RPMI8226 (cell line): ENCODE results near the gene PYDC1.
"Not testable (repeated sequence)": the region's sequence is repeated elsewhere in the genome, so short reads cannot be mapped to it uniquely, and the experiment has no call there.

Experiments used
- DNase-seq: peaks from one replicate; pipeline ENCODE4 v3.0.0-alpha.2; 2015

The PYDC1 gene

DNA sequence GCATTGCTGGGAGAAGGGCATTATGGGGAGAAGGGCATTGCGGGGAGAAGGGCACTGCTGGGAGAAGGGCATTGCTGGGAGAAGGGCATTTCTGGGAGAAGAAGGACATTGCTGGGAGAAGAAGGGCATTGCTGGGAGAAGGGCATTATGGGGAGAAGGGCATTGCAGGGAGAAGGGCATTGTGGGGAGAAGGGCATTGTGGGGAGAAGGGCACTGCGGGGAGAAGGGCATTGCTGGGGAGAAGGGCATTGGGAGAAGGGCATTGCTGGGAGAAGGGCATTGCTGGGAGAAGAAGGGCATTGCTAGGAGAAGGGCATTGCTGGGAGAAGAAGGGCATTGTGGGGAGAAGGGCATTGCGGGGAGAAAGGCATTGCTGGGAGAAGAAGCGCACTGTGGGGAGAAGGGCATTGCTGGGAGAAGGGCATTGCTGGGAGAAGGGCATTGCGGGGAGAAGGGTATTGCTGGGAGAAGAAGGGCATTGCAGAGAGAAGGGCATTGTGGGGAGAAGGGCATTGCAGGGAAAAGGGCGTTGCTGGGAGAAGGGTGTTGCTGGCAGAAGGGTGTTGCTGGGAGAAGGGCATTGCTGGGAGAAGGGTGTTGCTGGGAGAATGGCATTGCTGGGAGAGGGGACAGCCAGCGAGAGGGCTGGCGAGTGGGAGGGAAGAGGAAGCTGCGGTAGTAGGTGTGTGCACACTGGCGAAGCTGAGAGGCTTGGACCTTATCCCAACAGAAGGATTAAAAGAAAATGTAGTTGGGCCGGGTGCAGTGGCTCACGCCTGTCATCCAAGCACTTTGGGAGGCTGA lies 4.6 kb upstream of the PYDC1 start:
- DNase-seq: no peak

DNA sequence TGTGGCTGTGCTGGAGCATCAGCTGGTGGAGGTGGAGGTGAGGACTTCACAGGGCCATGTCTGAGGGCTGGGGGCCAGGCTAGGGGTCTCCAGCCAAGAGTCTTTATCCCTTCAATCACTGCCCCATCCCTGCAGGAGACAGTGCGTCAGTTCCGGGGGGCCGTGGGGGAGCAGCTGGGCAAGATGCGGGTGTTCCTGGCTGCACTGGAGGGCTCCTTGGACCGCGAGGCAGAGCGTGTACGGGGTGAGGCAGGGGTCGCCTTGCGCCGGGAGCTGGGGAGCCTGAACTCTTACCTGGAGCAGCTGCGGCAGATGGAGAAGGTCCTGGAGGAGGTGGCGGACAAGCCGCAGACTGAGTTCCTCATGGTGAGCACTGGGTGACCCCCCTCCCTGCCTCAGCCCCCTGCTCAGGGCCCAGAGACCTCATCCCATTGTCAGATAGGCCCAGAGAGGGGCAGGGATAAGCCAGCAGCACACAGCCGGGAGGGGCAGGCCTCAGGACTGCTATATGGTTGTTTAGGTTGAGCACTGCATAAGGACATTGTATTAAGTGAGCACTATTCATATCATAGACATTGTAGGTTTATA lies 2.3 kb upstream of the PYDC1 start:
- DNase-seq: no peak

DNA sequence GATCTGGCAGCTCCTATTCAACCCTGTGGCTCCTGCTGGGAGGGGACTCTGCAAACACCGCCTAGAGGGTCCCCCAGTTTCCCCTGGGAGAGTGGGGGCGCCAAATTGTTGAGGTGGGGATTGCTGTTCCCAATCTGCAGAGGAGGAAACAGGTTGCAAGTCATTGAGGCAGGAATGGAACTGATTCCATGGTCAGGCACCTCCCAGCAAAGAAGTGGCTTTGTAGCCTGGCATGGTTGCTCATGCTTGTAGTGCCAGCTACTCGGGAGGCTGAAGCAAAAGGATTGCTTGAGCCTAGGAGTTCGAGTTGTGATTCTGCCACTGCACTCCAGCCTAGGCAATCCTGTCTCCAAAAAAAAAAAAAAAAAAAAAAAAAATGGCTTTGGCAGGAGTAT lies 198 bp upstream of the PYDC1 start:
- DNase-seq: no peak

DNA sequence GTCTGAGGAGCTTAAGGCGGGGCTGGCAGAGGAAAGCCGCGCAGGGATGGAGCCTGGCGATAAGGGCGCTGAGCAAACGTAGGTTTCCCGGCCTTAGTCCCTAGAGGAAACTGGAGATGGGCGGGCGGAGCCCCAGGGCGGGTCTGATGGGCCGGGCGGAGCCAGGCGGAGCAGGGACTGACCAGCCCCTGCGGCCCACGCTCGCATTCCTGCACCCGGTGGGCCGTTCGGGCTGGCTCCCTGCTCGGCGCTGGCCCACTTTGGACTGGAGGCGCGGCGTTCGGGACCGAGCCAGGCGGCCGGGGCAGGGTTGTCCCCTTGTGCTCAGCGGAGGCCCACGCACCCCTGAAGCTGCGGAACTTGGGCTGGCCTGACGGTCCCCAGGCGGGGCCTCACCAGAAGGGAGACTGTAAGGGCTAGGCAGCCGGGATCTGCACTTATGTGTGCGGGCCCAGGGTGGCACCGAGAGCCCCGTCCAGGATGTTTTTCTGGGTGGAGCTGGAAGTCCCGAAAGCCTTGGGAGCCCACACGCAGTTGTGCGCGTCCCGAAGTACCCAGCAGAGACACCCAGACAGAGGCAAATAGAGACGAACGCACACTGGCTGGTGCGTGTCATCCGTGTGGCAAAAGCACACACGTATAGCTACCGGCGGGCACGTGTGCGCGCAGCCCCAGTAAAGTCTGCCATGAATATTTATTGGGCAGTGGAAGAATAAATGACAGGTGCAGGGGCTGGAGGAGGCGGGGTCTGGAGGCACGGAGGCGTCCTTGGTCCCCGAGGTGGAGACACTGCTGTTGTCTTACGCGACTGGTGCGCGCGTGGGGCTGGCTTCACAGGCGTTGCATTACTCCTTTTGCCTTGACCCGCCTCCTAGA lies 1.4 kb downstream of the PYDC1 start:
- DNase-seq: no peak

DNA sequence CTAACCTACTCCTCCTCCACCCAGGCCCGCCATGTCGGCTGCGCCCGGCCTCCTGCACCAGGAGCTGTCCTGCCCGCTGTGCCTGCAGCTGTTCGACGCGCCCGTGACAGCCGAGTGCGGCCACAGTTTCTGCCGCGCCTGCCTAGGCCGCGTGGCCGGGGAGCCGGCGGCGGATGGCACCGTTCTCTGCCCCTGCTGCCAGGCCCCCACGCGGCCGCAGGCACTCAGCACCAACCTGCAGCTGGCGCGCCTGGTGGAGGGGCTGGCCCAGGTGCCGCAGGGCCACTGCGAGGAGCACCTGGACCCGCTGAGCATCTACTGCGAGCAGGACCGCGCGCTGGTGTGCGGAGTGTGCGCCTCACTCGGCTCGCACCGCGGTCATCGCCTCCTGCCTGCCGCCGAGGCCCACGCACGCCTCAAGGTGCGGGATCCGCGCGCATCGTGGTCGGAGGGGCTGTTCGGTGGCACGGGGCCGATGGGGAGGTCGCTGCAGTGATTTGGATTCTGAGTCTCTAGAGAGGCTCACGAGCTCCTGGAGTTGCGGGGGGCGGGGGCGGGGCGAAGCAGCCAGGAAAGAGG lies 2.1 kb downstream of the PYDC1 start:
- DNase-seq: no peak

DNA sequence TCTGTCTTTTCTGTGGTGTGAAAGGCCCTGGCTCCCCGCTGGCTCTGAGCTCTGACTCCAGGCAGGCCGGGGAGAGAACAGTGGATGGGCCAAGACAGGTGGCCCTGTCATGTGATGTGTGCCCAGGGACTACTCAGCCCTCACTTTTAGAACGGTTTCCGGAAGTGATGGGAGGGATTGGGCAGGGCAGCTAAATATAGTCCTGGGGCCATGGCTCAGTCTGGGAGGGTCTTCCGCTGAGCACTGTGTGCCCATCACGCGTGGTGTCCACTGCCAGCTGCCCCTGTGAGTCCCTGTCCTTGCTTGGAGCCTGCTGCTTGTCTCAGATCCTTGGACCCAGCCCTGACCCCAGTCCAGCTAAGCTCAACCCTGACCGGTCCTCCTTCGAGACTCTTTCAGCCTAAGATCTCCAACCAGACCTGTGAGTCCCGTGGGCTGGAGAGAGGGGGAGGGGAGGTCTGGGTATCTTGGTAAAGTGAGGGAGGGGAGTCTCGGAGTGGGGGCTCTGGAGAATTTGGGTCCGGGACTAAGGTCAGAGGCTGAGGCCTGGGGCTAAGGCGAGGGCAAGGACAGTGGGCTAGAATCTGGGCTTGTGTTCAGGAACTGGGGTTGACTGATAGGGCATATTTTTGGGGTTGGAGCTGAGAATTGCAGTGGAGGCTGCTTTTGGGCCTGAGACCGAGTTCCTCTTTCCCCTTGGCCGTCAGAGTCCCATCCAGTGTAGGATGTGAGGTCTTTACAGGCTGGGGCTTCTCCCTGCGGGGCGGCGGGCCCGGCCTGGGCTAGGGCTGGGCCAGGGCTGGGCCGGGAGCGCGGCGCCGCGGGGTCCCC lies 2.8 kb downstream of the PYDC1 start, which contains the start of gene TRIM72:
TRIM72 (plus strand) TSS at position 243 of the 831 bp plus-strand sequence. CDS start 620 bp downstream, outside the sequence.
- DNase-seq: peak; percentile 77

DNA sequence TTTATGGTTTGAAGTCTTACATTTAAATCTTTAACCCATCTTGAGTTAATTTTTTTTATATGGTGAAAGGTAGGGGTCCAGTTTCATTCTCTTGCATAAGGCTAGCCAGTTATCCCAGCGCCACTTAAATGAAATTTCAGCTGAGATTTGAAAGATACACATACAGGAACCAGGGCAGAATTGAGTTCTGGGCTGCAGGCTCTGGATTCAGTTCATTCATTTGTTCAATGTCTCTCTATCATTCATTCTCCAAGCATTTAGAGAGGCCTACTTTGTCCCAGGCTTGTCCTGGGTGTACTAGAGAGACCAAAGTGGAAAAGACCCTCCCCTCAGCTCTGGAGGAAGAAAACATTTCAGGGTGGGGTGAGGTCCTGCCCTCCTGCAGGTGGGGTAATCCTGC lies 3.6 kb downstream of the PYDC1 start:
- DNase-seq: no peak

DNA sequence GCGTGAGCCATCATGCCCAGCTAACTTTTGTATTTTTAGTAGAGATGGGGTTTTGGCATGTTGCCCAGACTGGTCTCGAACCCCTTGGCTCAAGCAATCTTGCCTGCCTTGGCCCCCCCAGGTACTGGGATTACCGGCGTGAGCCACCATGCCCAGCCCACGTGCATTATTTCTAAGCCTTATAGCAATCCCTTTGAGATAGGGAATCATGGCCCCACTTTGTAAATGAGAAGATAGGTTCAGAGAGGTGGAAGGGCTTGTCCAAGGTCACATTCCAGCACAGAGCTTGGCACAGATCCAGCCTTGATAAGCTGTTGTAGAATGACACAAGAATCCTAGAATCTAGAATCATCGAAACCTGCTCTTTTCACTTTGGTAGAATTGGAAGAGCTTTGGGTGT lies 10.2 kb downstream of the PYDC1 start:
- peak; percentile 50 for DNase-seq

DNA sequence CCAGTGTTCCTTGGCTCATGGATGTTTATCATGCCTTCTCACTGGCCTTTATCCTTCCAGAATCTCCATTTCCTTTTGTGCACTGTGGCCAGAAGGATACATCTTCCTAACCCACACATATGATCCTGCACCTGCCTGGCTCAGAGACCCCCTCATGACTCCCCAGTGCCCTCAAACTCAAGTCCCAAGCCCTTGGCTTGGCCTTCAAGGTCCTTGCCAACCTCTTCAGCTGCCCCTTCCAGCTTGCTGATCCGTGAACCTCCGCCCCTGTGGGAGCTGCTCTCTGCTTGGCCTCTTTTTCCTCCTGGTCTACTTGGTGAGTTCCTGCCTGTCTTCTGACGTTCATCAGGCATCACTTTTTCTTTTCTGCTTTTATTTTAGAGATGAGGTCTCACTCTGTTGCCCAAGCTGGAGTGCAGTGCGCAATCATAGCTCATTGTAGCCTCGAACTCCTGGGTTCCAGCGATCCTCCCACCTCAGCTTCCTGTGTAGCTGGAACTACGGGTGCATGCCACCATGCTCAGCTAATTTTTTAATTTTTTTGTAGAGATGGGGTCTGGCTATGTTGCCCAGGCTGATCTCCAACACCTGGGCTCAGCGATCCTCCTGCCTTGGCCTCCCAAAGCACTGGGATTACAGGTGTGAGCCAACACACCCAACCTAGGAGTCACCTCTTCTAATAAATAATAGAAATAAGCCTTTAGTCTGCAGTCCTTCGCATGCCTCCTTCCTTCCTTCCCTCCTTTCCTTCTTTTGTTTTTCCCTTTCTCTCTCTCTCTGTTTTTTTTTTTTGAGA lies 11.9 kb downstream of the PYDC1 start:
- DNase-seq: no peak

DNA sequence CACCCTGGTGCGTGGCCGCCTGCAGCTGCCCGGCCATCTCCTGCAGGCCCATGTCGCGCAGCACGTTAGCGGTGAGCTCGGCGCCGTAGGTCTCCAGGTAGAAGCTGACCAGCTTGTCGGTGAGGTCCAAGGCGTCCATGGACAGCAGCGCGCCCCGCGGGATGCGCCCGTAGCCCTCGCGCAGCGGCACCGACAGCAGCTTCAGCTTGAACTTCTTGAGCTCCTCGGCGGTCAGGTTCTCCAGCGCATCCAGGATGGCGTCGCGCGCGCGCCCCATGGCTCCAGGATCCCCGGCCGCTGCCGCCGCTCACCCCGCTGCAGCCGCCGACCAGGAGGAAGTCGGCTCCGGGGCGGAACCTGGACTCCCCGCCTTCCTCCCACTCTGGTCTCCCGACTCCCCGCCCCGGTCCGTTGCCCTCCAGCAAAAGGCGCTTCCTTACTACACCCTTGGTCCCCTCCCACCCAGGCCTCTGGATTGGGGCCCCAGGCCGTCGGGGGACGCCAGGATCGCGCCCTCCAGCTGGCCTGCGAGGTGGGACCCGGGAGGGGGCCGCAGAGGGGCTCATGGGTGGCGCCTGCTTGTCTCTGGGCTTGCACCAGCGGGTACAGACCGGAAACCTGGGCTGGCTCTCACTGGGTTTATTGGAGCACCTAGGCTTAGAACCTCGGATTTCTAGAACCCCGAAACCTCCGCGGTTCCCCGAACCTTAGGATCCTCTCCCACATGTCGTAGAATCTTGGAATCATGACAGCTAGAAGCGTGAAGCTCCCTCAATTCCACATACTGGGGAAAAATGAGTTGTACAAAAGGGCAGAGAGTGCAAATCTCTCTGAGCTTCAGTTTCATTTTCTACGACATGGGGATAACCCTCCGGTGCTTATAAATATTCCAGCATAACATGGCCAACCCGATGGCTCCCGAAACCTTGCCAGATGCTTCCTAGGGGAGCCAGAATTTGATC lies 14.2 kb downstream of the PYDC1 start, which contains the start of gene PYCARD:
PYCARD (minus strand) TSS at position 347 of the 962 bp plus-strand sequence; CDS start at position 277, 70 bp downstream.
- peak; percentile 57 for DNase-seq

DNA sequence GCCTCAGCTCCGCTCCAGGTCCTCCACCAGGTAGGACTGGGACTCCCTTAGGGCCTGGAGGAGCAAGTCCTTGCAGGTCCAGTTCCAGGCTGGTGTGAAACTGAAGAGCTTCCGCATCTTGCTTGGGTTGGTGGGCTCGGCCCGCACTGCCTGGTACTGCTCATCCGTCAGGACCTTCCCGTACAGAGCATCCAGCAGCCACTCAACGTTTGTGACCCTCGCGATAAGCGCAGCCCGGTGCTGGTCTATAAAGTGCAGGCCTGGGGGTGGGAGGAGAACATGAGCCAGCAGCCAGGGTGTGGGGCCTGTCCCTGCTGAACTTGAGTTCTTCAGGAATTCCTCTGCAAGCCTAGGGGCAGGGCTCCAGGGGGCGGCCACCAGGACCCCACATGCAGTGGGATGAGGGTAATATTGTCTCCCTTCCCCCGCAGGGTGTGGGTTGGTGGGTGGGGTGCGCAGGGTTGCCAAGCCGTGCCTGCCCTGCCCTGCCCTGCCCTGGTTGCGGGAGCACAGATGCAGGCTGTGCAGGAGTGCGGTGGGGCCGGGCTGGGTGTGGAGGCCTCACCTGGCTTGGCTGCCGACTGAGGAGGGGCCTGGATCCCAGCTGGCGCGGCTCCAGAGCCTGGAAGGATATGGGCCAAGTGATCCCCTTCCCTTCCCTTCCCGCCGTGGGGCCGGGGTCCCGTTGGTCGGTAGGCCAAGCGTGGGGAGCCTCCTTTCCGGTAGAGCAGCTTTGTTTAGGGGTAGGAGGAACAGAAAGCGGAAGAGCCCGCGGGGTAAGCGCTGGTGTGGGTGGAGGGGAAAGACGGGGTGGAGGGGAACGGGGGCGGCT lies 15.1 kb downstream of the PYDC1 start:
- DNase-seq: peak; percentile 78

DNA sequence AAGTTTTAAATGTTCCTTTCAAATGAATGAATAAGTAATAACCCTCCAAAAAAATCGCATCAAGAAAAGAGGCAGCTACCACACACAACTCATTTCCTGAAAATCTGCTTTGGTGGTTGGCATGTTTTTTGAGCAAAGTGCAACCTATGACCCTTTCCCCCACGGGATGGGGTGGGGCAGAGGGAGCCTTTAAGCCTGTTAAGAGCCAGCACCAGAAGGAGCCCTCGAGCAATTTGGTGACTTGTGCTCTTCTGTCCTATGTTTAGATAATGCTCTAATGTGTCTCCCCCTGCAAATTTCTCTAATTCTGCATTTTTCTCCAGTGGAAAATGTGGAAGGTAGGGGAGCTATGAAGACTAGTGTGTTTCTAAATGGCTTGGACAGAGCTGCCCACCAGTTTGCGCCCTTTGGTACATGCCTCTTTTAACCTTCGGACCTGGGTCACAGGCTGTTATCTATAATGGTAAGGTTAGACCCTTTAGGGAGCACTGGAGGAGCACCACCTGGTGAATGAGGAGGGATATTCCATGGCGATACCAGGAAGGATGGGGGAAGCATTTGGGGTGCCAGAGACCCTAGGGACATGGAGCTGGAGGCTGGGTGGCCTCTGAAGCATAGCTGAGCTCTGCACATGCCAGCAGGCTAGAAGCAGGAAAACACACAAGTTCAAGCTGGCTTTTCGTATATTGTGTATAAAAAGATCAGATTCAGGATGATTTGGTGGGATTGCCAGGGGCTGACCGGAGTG lies 15.9 kb downstream of the PYDC1 start:
- peak; percentile 70 for DNase-seq

DNA sequence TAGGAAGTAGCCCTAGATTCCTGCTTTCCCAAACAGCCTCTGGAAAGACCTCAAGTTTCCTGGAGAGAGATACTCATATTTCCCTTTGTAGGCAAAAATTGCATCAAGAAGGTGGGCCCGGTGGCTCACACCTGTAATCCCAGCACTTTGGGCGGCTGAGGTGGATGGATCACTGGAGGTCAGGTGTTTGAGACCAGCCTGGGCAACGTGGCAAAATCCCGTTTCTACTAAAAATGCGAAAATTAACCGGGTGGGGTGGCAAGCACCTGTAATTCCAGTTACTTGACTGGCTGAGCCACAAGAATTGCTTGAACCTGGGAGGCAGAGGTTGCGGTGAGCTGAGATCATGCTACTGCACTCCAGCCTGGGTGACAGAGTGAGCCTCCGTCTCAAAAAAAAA lies 16.8 kb downstream of the PYDC1 start:
- not testable (repeated sequence) for DNase-seq

DNA sequence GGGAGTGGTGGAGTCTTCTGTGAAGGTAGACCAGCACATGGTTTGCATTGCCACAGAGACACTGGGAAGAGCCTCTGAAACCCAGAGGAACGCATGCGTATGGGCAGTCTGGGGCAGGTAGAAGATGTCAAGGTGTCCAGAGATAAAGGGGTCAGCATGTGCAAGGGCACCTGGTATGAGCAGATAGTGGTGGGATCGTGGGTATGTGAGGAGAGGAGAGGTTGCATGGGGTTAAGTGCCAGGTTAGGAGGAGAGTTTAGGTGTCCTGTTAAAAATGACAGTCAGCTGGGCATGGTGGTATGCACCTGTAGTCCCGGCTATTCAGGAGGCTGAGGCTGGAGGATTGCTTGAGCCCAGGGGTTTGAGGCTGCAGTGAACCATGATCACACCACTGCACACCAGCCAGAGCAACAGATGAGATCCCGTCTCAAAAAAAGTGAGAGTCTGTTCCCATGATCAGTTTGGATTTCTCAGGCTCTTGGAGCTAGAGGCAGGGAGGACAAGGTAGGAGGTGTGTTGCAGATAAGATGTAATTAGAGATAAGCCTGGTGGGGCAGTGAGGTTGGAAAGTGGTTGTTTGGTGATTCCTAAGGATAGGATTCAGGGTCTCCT lies 17.4 kb downstream of the PYDC1 start:
- DNase-seq: no peak

DNA sequence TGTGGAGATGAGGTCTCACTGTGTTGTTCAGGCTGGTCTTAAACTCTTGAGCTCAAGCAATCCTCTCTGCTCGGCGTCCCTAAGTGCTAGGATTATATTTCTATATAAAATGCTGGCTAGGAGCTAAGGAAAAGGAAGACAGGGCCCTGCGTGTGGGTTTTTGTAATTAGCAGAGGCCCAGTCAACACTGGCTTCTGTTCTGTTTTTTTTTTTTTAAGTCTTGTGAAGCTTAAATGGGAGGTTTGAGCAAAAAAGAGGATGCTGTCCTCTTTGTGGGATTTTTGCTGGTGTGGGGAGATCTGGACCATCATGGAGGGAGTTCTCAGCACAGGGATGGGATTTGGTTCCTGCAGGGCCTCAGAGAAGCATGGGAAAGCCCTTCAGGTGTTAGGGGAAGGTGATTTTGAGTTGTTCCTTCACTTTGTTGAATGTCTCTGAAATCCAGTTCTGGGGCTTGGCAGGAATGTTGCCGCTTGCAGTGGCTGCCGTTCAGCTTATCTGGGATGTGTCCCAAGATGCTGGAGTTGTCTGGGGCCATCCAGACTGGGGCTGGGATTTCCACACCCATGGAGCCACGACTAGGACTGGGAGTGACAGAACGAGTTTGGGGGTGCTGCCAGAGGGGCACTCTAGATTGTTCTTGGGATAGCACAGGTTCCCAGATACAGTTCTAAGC lies 18.6 kb downstream of the PYDC1 start:
- DNase-seq: no peak

DNA sequence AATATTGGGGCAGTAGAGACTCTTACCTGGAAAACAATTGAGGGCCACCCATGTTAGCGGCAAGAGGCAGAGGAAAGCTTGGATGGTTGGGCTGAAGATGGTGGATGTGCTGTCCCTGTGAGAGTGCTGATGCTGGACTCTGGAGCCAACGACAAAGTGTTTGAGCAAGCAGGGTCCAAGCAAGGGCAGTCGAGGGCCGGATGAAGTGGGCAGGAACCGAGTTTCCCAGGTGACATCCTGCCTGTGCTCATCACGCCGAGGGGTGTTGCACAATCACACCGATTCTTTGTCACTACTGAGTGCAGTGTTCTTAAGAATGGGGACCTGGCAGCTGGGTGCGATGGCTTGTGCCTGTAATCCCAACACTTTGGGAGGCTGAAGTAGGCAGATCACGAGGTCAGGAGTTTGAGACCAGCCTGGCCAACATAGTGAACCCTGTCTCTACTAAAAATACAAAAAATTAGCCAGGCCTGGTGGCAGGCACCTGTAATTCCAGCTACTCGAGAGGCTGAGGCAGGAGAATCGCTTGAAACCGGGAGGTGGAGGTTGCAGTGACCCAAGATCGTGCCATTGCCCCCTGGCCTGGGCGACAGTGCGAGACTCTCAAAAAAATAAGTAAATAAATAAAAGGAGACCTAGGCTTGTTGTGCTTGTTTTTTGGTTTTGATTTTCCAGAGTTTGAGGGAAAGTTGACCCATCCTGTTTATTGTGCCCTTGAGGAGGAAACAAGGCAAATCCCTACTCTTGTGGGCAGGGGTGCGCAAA lies 20.4 kb downstream of the PYDC1 start:
- no peak for DNase-seq
